Natural killer cell (primary cell): ENCODE measurements around the gene INPP5D. TPM values are rescaled to one million over a fixed set of nuclear protein-coding genes. Genes with fewer than 3 reads are reported as not detected.

Source experiments
- ATAC-seq, 3 donors: fragments of 150-1000 bp in 2 of 3; fragments of 200-7000 bp in 1 of 3; cut with Tn5 transposase; 1 replicate in 1 of 3; 2 replicates in 2 of 3; pipeline ENCODE4 v1.10.0; 2021; ENCODE audit warnings: mild to moderate bottlenecking in 2 of 3, moderate library complexity in 2 of 3
- DNase-seq, 2 donors: peaks; one replicate each; pipeline versions ENCODE4 v3.0.0 to v3.0.0-alpha.2; 2013 to 2021; ENCODE audit warnings: mixed read lengths in 1 of 2
- H3K27ac ChIP-seq: one replicate; pipeline ENCODE4 v1.5.1; 2013; ENCODE audit warnings: mild to moderate bottlenecking, low read length
- H3K27me3 ChIP-seq: one replicate; pipeline ENCODE4 v1.6.1; 2013; ENCODE audit warnings: low read length; ENCODE audit not compliant: control insufficient read depth, insufficient read depth
- H3K36me3 ChIP-seq: one replicate; pipeline ENCODE4 v1.6.1; 2013; ENCODE audit warnings: low read length; ENCODE audit not compliant: control insufficient read depth, insufficient read depth
- H3K4me1 ChIP-seq: one replicate; pipeline ENCODE4 v1.6.1; 2013; ENCODE audit warnings: low read length; ENCODE audit not compliant: control insufficient read depth, insufficient read depth
- H3K4me3 ChIP-seq: one replicate; pipeline ENCODE4 v1.5.1; 2013; ENCODE audit warnings: low read length
- H3K9me3 ChIP-seq: one replicate; pipeline ENCODE4 v1.6.1; 2013; ENCODE audit warnings: low read length; ENCODE audit not compliant: control insufficient read depth, insufficient read depth
- H3K27ac Mint-ChIP-seq, 2 donors: one replicate each; pipeline ENCODE4 v1.8.0; 2022; ENCODE audit warnings: mild to moderate bottlenecking in 2 of 2, mixed read lengths in 2 of 2, moderate library complexity in 1 of 2
- H3K27me3 Mint-ChIP-seq, 2 donors: one replicate each; pipeline ENCODE4 v1.8.0; 2022; ENCODE audit warnings: low read depth in 2 of 2, mixed read lengths in 2 of 2
- H3K36me3 Mint-ChIP-seq: one replicate; pipeline ENCODE4 v1.8.0; 2022; ENCODE audit warnings: mixed read lengths
- H3K4me1 Mint-ChIP-seq, 2 donors: one replicate each; pipeline ENCODE4 v1.8.0; 2022; ENCODE audit warnings: mixed read lengths in 2 of 2
- H3K4me3 Mint-ChIP-seq: one replicate; pipeline ENCODE4 v1.8.0; 2022; ENCODE audit warnings: mild to moderate bottlenecking, moderate library complexity, mixed read lengths
- H3K9me3 Mint-ChIP-seq, 2 donors: one replicate each; pipeline ENCODE4 v1.8.0; 2022; ENCODE audit warnings: mixed read lengths in 2 of 2
- WGBS: methylation state at CpG from one replicate; pipeline ENCODE4 v1.1.7; 2013; ENCODE audit warnings: missing lambda C conversion rate; ENCODE audit not compliant: insufficient coverage; 5-methylcytosine and 5-hydroxymethylcytosine counted together
- intact Hi-C: fragments of 100-400 bp; cut with micrococcal nuclease; formaldehyde crosslinking; loops from one replicate; pipeline ENCODE4 v1.14.2; 2022
- total RNA-seq, 4 donors: library from RNA; stranded (reverse); fragments of 120-200 nt in 1 of 4; gene quantifications; one replicate each; pipeline versions ENCODE4 v1.2.3 to v1.2.4, GENCODE V29; 2013 to 2022
- TF ChIP-seq, protein P1 (sequence below): fragments of 200-600 bp; IDR thresholded peaks from one replicate; pipeline ENCODE4 v1.8.0; 2022; ENCODE audit warnings: antibody characterized with exemption

Gene INPP5D
- total RNA-seq, 3 donors from 2014 or later (not counting 1 experiment from before 2014, with no cell fraction given) = 385 to 498 (median 497) TPM

DNA sequence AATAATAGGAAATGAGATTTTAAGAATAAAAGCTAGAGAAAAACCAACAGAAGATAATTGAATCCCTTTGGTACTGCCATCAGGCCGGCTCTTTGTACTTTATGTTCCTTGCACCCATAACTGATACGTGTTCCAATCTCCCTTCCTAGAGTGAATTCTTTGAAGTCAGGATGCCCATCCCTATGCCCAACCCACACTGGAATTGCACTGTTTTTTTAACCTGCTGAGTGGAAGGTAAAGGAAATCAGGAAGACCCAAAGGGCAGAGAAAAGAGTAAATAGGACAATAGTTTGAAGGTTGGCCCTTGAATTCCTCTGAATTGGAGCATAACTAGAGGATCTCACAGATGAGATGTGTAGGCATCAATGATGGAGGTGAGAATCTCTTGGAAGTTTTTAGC, 187.0 kb downstream of the INPP5D start:
- Mint-ChIP-seq H3K27me3 (no peaks in the 10 kb centered on the region), H3K27ac (peak overlapping the region; percentile 57 to 69), H3K4me1 (peaks cover 17 to 30% of the 10 kb centered on the region in 2 donors), H3K36me3 (no peaks in the 10 kb centered on the region), H3K4me3 (no peak overlapping the region), H3K9me3 (no peaks in the 10 kb centered on the region)
- WGBS = 94% methylated on average over 2 of the region's 2 CpGs
- no peaks in the 10 kb centered on the region for H3K9me3 ChIP-seq
- no peak overlapping the region for H3K4me3 ChIP-seq
- peak overlapping the region; percentile 50 for H3K27ac ChIP-seq
- intact Hi-C loops = no loop called here
- ATAC-seq (no peak), DNase-seq (no peak)
- H3K27me3 ChIP-seq = no peaks in the 10 kb centered on the region
- H3K4me1 ChIP-seq = peaks cover 20% of the 10 kb centered on the region
- TF ChIP-seq, protein P1, sequence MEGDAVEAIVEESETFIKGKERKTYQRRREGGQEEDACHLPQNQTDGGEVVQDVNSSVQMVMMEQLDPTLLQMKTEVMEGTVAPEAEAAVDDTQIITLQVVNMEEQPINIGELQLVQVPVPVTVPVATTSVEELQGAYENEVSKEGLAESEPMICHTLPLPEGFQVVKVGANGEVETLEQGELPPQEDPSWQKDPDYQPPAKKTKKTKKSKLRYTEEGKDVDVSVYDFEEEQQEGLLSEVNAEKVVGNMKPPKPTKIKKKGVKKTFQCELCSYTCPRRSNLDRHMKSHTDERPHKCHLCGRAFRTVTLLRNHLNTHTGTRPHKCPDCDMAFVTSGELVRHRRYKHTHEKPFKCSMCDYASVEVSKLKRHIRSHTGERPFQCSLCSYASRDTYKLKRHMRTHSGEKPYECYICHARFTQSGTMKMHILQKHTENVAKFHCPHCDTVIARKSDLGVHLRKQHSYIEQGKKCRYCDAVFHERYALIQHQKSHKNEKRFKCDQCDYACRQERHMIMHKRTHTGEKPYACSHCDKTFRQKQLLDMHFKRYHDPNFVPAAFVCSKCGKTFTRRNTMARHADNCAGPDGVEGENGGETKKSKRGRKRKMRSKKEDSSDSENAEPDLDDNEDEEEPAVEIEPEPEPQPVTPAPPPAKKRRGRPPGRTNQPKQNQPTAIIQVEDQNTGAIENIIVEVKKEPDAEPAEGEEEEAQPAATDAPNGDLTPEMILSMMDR = no peak
- no peaks in the 10 kb centered on the region for H3K36me3 ChIP-seq

DNA sequence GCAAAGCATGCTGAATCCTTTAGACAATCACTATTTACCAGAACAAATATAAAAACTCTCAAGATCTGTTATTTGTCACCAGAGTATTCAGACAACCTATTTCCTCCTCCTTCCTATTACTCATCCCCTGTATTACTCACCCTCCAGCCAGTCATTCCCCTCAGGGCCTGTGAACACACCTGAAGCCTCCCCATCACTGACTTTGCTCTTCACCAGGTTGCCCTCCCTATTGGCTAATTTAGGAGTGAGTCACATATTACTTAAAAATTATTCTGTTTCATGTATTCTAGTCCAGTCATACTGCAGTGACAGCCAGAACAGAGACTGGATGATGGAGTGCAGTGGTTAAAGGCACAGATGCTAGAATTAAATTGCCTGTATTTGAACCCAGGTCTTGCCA, 187.6 kb downstream of the INPP5D start:
- no peaks in the 10 kb centered on the region for H3K27me3 ChIP-seq
- H3K36me3 Mint-ChIP-seq = no peaks in the 10 kb centered on the region
- TF ChIP-seq, protein P1 = no peak
- no peak overlapping the region for H3K4me3 ChIP-seq
- H3K4me1 Mint-ChIP-seq = peaks cover 21 to 34% of the 10 kb centered on the region in 2 donors
- H3K4me3 Mint-ChIP-seq = no peak overlapping the region
- DNase-seq = peak in 1 of 2 donors; percentile 72
- peaks cover 23% of the 10 kb centered on the region for H3K4me1 ChIP-seq
- no peaks in the 10 kb centered on the region for H3K9me3 ChIP-seq
- ATAC-seq = peak in 1 of 3 donors; percentile 8
- peak overlapping the region; percentile 57 to 69 for H3K27ac Mint-ChIP-seq
- intact Hi-C loops = no loop called here
- no peaks in the 10 kb centered on the region for H3K27me3 Mint-ChIP-seq
- no peaks in the 10 kb centered on the region for H3K9me3 Mint-ChIP-seq
- no peaks in the 10 kb centered on the region for H3K36me3 ChIP-seq
- H3K27ac ChIP-seq = peak overlapping the region; percentile 50

DNA sequence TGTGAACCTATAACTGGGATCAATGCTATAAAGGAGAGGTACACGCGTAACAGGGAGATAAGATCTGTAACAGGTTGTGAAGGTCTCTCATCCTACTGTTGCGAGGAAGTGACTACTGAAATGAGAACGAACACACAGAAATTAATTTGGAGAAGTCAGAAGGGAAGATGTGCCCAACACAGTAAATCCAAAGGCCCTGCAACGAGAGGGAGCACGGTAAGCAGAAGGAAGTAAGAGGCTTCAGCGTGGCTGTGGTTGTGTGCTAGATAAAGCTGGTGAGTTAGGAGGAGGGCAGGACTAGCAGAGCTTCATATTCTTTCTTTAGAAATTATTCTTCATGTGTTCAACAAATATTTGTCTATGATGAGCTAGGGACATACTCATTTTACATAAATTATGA, 188.9 kb downstream of the INPP5D start:
- H3K4me3 Mint-ChIP-seq = no peak overlapping the region
- H3K36me3 Mint-ChIP-seq = no peaks in the 10 kb centered on the region
- ATAC-seq = no peak
- Histone ChIP-seq H3K27ac (no peak overlapping the region), H3K36me3 (peaks cover 5% of the 10 kb centered on the region), H3K4me1 (peaks cover 28% of the 10 kb centered on the region), H3K4me3 (no peak overlapping the region), H3K27me3 (no peaks in the 10 kb centered on the region), H3K9me3 (no peaks in the 10 kb centered on the region)
- peak overlapping the region in 1 of 2 donors; percentile 47 for H3K27ac Mint-ChIP-seq
- WGBS = 20% methylated on average over 7 of the region's 7 CpGs
- H3K9me3 Mint-ChIP-seq = no peaks in the 10 kb centered on the region
- peak in 1 of 2 donors; percentile 42 for DNase-seq
- no peaks in the 10 kb centered on the region for H3K27me3 Mint-ChIP-seq
- intact Hi-C loops = no loop called here
- peaks cover 31 to 43% of the 10 kb centered on the region in 2 donors for H3K4me1 Mint-ChIP-seq
- TF ChIP-seq, protein P1 = no peak

DNA sequence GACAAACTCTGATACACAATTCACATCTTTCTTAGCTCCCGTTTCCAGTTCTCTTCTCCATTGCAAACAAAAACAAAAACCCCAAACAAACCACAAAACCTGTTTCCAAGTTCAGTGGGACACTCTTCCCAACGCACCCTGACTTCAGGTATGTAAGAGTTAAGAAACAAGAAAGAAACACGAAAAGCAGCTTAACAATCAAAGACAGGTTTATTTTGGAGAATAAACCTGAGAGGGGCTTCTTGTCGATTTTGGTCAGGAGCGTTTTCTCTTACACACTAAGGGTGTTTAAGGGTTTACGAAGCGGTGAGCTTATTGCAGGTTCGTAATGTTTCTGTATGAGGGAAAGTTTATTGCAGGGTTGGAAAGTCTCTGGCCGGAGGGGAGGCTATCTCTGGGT, 190.4 kb downstream of the INPP5D start:
- DNase-seq (no peak), ATAC-seq (no peak)
- H3K4me1 ChIP-seq = peaks cover 32% of the 10 kb centered on the region
- no peaks in the 10 kb centered on the region for H3K9me3 Mint-ChIP-seq
- peaks cover 12% of the 10 kb centered on the region for H3K36me3 ChIP-seq
- TF ChIP-seq, protein P1 = no peak
- no peaks in the 10 kb centered on the region for H3K36me3 Mint-ChIP-seq
- intact Hi-C loops = loop anchor here (5.0 kb wide), 2 partner anchors 107 to 188 kb away; partner anchors contain the start of gene INPP5D
- peak overlapping the region; percentile 96 for H3K4me3 Mint-ChIP-seq
- no peaks in the 10 kb centered on the region for H3K9me3 ChIP-seq
- H3K27me3 ChIP-seq = no peaks in the 10 kb centered on the region
- peak overlapping the region; percentile 93 to 94 for H3K27ac Mint-ChIP-seq
- 96% methylated on average over 9 of the region's 9 CpGs for whole genome bisulfite sequencing
- H3K4me3 ChIP-seq = no peak overlapping the region
- peaks cover 41 to 54% of the 10 kb centered on the region in 2 donors for H3K4me1 Mint-ChIP-seq
- H3K27me3 Mint-ChIP-seq = no peaks in the 10 kb centered on the region
- peak overlapping the region; percentile 73 for H3K27ac ChIP-seq
